ENCODE results near the gene PIGO. TPM values are rescaled to one million over a fixed set of nuclear protein-coding genes. Genes with fewer than 3 reads are reported as not detected.

The PIGO gene
- total RNA-seq, 1 experiment from 2014 or later: 32.0 TPM

DNA sequence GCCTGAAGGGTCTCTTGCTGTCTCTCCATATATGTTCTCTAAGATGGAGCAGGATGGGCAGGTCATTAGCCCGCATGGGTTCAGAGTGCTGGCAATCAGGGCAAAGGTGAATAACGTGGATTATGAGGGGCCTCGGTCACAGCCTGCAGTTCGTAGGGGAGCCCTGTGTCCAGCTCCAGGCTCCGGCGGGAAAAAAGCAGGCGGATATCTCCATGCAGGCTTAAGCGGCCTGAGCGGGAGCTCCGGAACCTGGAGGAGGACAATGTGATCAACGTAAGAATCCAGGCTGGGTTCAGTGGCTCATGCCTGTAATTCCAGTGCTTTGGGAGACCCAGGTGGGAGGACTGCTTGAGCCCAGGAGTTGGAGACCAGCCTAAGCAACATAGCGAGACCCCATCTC is 8.7 kb upstream of the PIGO start:
- intact Hi-C loops (cut with micrococcal nuclease; ENCODE audit: unreplicated experiment): no loop called here
- H3K9me3 Mint-ChIP-seq (ENCODE audit: low read depth, unreplicated experiment): no peaks in the 10 kb centered on the region
- H3K36me3 Mint-ChIP-seq (ENCODE audit: insufficient read depth, unreplicated experiment): peaks cover 52% of the 10 kb centered on the region
- no peak for DNase-seq
- H3K27ac Mint-ChIP-seq (ENCODE audit: unreplicated experiment): no peak overlapping the region
- H3K27me3 Mint-ChIP-seq (ENCODE audit: unreplicated experiment): no peaks in the 10 kb centered on the region
- H3K4me1 Mint-ChIP-seq (ENCODE audit: low read depth, unreplicated experiment): peaks cover 16% of the 10 kb centered on the region
- no peak overlapping the region for H3K4me3 Mint-ChIP-seq (ENCODE audit: low read depth, unreplicated experiment)
- CTCF ChIA-PET: no interaction called here
- BruUV-seq (replicated peaks): no TSS peak
- TF ChIP-seq, protein P1, sequence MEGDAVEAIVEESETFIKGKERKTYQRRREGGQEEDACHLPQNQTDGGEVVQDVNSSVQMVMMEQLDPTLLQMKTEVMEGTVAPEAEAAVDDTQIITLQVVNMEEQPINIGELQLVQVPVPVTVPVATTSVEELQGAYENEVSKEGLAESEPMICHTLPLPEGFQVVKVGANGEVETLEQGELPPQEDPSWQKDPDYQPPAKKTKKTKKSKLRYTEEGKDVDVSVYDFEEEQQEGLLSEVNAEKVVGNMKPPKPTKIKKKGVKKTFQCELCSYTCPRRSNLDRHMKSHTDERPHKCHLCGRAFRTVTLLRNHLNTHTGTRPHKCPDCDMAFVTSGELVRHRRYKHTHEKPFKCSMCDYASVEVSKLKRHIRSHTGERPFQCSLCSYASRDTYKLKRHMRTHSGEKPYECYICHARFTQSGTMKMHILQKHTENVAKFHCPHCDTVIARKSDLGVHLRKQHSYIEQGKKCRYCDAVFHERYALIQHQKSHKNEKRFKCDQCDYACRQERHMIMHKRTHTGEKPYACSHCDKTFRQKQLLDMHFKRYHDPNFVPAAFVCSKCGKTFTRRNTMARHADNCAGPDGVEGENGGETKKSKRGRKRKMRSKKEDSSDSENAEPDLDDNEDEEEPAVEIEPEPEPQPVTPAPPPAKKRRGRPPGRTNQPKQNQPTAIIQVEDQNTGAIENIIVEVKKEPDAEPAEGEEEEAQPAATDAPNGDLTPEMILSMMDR (IDR thresholded peaks at IDR 0.05; ENCODE audit: unreplicated experiment): no peak

DNA sequence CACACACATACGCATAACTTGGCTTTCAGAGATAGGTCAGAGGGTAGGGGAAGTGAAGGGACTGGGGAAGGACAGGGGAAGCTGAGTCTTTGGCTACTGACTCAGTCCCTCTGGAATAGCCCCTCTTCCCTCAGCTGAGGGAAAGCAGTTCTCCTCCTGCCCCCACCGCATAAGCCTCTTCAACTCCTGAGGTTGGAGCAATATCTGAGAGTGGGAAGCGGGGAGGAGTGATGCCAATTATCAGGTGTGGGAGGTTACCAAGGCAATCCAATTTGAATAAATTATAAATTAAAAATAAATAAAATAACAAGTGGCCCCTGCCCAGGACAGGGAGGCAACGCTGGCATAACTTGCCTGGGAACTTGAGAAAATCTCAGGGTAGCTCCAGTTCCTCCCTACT is 8.2 kb upstream of the PIGO start:
- Mint-ChIP-seq H3K9me3 (ENCODE audit: low read depth, unreplicated experiment) (no peaks in the 10 kb centered on the region), H3K4me1 (ENCODE audit: low read depth, unreplicated experiment) (peaks cover 10% of the 10 kb centered on the region), H3K27me3 (ENCODE audit: unreplicated experiment) (no peaks in the 10 kb centered on the region), H3K4me3 (ENCODE audit: low read depth, unreplicated experiment) (no peak overlapping the region), H3K27ac (ENCODE audit: unreplicated experiment) (peak overlapping the region; percentile 73), H3K36me3 (ENCODE audit: insufficient read depth, unreplicated experiment) (peaks cover 53% of the 10 kb centered on the region)
- no peak for DNase-seq
- CTCF ChIA-PET: interaction anchor here (0.5 to 1.8 kb wide), 2 partner anchors 11 to 25 kb away, joined by 4 to 7 read pairs; partner anchors contain the start of genes ATOSB and FANCG
- intact Hi-C loops (cut with micrococcal nuclease; ENCODE audit: unreplicated experiment): no loop called here
- BruUV-seq (replicated peaks): no TSS peak
- TF ChIP-seq, protein P1 (IDR thresholded peaks at IDR 0.05; ENCODE audit: unreplicated experiment): no peak

DNA sequence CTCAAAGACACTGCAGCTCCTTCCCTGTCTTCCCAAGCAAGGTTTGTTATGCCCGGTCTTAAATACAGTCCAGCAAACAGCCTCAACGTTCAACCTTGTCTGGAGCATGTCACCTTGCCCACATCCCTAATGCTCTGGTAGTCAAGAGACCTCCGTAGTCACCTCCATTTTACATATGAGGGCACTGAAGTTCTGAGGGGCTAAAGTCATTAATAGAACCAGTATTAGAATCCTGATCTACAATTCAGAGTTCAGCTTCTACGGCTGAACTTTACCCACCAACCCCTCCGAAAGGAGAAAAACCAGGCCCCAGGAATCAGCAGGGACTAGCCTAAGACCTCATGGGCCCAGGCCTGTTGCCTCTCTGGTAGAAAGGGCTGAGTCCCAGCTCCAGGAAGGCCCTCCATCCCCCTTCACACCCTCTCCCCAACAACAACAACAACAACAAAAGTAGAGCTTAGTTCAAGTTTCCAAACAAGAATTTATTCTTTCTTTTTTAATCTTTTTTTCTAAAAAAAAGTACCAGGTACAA is 7.3 kb upstream of the PIGO start:
- peaks cover 54% of the 10 kb centered on the region for H3K36me3 Mint-ChIP-seq (ENCODE audit: insufficient read depth, unreplicated experiment)
- H3K27me3 Mint-ChIP-seq (ENCODE audit: unreplicated experiment): no peaks in the 10 kb centered on the region
- H3K4me1 Mint-ChIP-seq (ENCODE audit: low read depth, unreplicated experiment): peaks cover 8% of the 10 kb centered on the region
- DNase-seq: no peak
- BruUV-seq (replicated peaks): no TSS peak
- TF ChIP-seq, protein P1 (IDR thresholded peaks at IDR 0.05; ENCODE audit: unreplicated experiment): no peak
- H3K4me3 Mint-ChIP-seq (ENCODE audit: low read depth, unreplicated experiment): peak overlapping the region; percentile 85
- peak overlapping the region; percentile 93 for H3K27ac Mint-ChIP-seq (ENCODE audit: unreplicated experiment)
- no peaks in the 10 kb centered on the region for H3K9me3 Mint-ChIP-seq (ENCODE audit: low read depth, unreplicated experiment)
- intact Hi-C loops (cut with micrococcal nuclease; ENCODE audit: unreplicated experiment): no loop called here
- CTCF ChIA-PET: interaction anchor here (1.8 kb wide), 1 partner anchor 12 kb away, joined by 4 read pairs; the partner anchor contains the start of gene ATOSB

DNA sequence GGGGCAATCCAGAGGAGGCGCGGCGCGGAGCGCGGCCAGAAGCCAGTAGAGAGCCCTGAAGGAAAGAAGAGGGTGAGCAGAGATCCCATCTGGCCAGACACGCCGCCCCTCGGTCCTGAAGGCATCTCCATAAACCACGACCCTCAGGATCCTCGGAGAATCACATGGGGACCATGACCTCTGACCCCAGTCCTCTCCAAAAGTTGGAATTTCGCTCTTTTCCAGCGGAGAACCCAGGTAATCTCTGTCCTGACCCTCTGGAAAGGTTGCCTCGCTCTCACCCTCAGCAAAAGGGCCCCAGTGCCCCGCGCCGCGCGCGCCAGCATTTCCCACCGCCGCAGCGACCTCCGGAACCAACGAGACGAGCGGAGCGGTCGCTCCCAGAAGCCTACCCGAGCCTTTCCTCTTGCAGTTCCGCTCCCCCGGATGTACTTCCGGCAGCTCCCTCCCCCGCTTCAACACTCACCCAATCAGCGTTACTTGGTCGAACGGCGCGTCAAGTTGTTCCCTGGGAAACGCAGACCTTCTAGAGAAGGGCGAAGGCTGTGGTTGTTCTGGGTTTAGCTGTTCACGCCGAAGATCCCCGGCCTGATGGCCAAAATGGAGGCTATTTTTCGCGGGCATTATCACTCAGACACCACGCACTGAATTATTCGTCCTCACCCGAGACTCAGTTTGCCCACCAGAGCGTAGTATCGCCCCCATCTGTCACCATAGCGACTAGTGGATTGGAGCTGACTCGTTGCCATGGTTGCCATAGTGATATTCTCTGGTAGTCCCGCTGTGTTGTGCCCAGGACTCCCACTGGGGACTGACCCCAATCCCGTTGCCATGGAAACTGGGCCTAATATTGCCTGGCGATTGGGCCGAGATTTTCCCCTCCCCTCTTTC is 6.6 kb upstream of the PIGO start, which contains the start of gene STOML2:
Gene STOML2 (minus strand): TSS at position 363 of the 891 bp plus-strand sequence. CDS start 37 bp downstream, at position 326.
- CTCF ChIA-PET: interaction anchor here (0.6 to 1.8 kb wide), 2 partner anchors 13 to 23 kb away, joined by 4 to 9 read pairs; partner anchors contain the start of genes ATOSB and FANCG
- Mint-ChIP-seq H3K4me3 (ENCODE audit: low read depth, unreplicated experiment) (peak within 1 kb of the TSS; percentile 85), H3K4me1 (ENCODE audit: low read depth, unreplicated experiment) (peaks cover 8% of the 10 kb centered on the region), H3K27ac (ENCODE audit: unreplicated experiment) (peak within 1 kb of the TSS; percentile 93), H3K36me3 (ENCODE audit: insufficient read depth, unreplicated experiment) (peaks cover 54% of the 10 kb centered on the region), H3K9me3 (ENCODE audit: low read depth, unreplicated experiment) (no peaks in the 10 kb centered on the region), H3K27me3 (ENCODE audit: unreplicated experiment) (no peaks in the 10 kb centered on the region)
- intact Hi-C loops (cut with micrococcal nuclease; ENCODE audit: unreplicated experiment): no loop called here
- TF ChIP-seq, protein P1 (IDR thresholded peaks at IDR 0.05; ENCODE audit: unreplicated experiment): no peak
- TSS peak; percentile 80 for BruUV-seq (replicated peaks)
- peak; percentile 87 for DNase-seq
